HG03457 (cell line): ENCODE results near the gene CLPTM1L.
"Not testable (repeated sequence)": the region's sequence is repeated elsewhere in the genome, so short reads cannot be mapped to it uniquely, and the experiment has no call there.

Source experiments
- ATAC-seq: cut with Tn5 transposase; IDR thresholded peaks from one replicate; pipeline ENCODE4 v1.9.1; 2021; ENCODE audit warnings: moderate number of reproducible peaks; ENCODE audit not compliant: unreplicated experiment

Gene CLPTM1L

GRCh38 chr5:1381370-1382247 is 36.7 kb upstream of the CLPTM1L start:
- no peak for ATAC-seq

- ATAC-seq, result no peak
These were observed 36.0 kb upstream of the CLPTM1L start for GRCh38 chr5:1380910-1381309.

- no peak for ATAC-seq
These were observed 35.3 kb upstream of the CLPTM1L start for GRCh38 chr5:1380011-1380817.

DNA sequence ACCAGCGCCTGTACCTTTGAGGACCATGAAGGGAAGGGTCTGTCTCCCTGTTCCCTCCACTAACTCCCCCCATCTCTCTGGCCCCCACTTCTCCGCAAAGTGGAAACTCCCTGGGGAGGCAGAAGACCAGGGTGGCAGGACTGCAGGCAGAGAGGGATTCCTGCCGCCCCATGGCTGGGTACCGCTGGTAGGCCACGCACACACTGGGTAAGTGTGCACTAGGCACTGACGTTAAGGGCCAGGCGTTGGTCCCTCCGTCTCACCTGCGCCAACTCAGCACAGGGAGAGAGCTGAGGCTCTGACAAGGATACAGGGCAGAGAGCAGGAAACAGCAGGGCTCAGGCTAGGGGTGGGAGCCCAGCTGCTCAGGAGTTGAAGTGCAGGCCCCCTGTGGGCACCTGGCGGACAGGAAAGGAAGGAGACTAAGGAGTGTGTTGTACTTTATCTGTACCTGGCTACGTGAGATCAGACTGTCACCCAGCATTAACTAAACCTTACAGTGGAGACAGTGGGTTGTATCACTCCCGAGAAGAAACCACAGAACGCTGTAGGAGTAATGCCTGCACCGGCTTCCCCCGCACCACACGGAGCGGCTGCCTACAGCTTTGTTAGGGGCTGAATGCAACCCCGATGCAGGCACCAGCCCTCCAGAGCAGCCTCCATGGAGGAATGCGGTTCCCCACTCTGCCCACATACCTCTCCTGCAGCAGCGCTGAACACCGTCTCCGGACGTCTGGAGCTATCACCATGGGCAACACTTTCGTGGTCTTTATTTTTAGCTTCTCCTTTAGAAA is 34.2 kb upstream of the CLPTM1L start:
- no peak for ATAC-seq

- ATAC-seq, result no peak
These were observed 33.2 kb upstream of the CLPTM1L start for GRCh38 chr5:1378096-1378495.

- ATAC-seq, result no peak
These were observed 32.1 kb upstream of the CLPTM1L start for GRCh38 chr5:1376981-1377380.

DNA sequence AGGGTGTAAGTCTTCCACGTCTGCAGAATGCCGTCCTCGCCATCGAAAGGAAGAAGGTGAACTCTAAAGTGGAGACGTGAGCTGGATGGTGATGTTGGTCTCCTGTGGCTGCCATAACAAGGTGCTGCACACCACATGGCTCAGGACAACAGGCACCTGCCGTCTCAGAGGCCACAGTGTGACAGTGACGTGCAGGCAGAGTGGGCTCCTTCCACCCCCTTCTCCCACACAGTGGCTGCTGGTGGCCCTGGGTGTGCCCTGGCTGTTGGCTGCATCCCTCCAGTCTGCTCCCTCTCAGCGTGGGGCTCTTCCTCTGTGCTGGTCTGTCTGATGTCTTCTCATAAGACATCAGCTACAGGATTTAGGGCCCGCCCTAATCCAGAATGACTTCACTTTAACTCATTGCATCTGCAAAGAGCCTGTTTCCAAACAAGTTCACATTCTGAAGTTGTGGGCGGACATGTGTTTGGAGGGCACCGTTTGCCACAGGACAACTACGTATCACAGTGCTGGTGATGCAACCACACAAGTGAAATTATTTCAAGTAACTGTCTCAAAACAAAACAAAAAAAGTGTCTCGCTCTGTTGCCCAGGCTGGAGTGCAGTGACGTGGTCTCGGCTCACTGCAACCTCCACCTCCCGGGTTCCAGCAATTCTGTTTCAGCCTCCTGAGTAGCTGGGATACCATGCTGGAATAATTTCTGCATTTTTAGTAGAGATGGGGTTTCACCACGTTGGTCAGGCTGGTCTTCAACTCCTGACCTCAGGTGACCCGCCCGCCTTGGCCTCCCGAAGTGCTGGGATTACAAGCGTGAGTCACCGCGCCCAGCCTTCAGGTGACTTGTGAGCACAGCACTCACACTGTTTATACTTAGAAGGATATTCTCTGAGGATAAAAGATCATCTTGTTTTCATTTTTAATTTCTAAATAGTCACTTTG is 31.2 kb upstream of the CLPTM1L start:
- ATAC-seq, result no peak

DNA sequence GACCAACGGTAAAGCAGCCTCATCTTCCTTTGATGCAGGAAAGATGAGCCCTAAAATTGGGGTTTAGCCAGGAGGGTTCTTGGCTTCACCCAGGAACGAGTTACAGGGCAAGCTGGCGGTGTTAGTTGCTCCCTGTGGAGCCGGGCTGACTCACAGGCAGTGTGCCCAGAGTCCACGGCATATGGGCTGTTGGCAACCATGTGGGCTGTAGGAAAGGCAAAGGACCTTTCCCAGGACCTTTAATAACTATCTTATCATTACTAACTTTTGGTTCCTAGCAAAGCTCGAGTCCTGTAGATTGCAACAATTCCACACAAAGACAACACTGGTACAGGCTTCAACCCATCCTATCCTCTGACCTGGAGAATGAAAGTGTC is 29.8 kb upstream of the CLPTM1L start:
- ATAC-seq, result no peak

GRCh38 chr5:1374030-1374678 is 29.3 kb upstream of the CLPTM1L start:
- ATAC-seq, result no peak

GRCh38 chr5:1371972-1372342 is 27.1 kb upstream of the CLPTM1L start:
- not testable (repeated sequence) for ATAC-seq

GRCh38 chr5:1371218-1371971 is 26.5 kb upstream of the CLPTM1L start:
- ATAC-seq, result no peak

DNA sequence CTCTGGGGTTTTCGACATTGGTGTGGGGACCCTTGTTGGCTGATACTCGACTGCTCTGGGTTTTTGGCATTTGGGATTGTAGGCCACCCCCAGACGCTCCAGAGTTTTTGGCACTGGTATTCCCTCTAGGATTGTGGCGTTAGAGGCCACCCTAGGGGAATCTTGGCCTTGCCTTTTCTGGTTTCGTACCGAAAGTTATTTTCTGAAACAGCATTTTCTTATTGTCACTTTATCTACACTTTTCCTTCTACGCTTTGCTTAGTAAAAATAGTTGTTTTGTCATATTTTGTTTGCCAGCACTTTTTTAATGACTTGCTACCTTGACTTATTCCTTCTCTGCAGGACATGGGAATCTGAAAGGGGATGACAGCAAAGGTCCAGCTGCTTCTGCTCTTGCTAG is 25.1 kb upstream of the CLPTM1L start:
- no peak for ATAC-seq

DNA sequence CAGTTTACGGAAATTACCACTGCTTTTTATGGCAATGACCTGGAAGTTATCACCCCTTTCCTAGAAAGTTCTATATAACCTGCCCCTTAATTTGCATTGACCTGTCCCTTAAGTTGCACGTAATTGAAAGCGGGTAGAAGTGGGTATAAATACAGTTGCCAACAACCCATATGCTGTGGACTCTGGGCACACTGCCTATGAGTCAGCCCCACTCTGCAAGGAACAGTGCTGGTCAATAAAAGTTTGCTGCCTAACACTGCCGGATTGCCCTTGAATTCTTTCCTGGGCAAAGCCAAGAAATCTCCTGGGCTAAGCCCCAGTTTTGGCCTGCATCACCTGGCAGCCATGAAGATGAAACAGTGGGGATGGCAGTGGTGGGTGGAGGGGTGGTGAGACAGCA is 23.9 kb upstream of the CLPTM1L start:
- ATAC-seq, result no peak

- no peak for ATAC-seq
These were observed 23.3 kb upstream of the CLPTM1L start for GRCh38 chr5:1368236-1368635.

GRCh38 chr5:1367149-1367548 is 22.2 kb upstream of the CLPTM1L start:
- no peak for ATAC-seq

GRCh38 chr5:1366514-1366913 is 21.6 kb upstream of the CLPTM1L start:
- ATAC-seq, result no peak

- no peak for ATAC-seq
These were observed 19.3 kb upstream of the CLPTM1L start for GRCh38 chr5:1364211-1364610.

DNA sequence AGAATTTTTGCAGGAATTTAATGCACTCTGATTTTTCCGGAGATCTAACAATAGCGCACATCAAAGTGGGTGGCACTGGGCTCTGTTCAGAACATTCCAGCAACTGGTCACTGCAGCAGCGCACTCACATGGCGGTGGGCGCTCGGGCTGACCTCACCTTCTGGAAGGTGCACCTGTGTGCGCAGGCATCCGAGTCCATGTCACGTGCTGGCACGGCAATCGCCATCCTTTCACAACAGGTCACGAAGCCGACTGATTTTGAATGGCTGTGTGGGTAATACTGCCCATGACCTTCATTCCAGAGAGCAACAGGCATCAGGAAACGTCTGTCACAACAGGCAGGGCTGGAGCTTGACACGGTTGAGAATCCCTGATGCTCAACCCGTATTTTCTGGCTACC is 18.7 kb upstream of the CLPTM1L start:
- no peak for ATAC-seq

GRCh38 chr5:1363160-1363559 is 18.3 kb upstream of the CLPTM1L start:
- no peak for ATAC-seq
